ENCODE results near the gene RNF111.
"Not testable (repeated sequence)": the region's sequence is repeated elsewhere in the genome, so short reads cannot be mapped to it uniquely, and the experiment has no call there.

Gene RNF111

GRCh38 chr15:59059076-59059597 lies 71.7 kb downstream of the RNF111 start:
- DNase-seq (ENCODE audit: low read depth in 2 of 2) = no peak

- DNase-seq (ENCODE audit: low read depth in 2 of 2) = no peak
Observed at GRCh38 chr15:59060348-59060747, 72.9 kb downstream of the RNF111 start.

GRCh38 chr15:59063042-59063441 lies 75.6 kb downstream of the RNF111 start:
- no peak for DNase-seq (ENCODE audit: low read depth in 2 of 2)

GRCh38 chr15:59069430-59069829 lies 82.0 kb downstream of the RNF111 start:
- DNase-seq (ENCODE audit: low read depth in 2 of 2) = no peak

GRCh38 chr15:59074607-59075006 lies 87.1 kb downstream of the RNF111 start:
- no peak for DNase-seq (ENCODE audit: low read depth in 2 of 2)

- DNase-seq (ENCODE audit: low read depth in 2 of 2) = no peak
Observed at GRCh38 chr15:59087731-59088130, 100.3 kb downstream of the RNF111 start.

- DNase-seq (ENCODE audit: low read depth in 2 of 2) = no peak
Observed at GRCh38 chr15:59094077-59094476, 106.6 kb downstream of the RNF111 start.

- no peak for DNase-seq (ENCODE audit: low read depth in 2 of 2)
Observed at GRCh38 chr15:59096429-59096828, 109.0 kb downstream of the RNF111 start.

- DNase-seq (ENCODE audit: low read depth in 2 of 2) = no peak
Observed at GRCh38 chr15:59099162-59099685, 111.8 kb downstream of the RNF111 start.

GRCh38 chr15:59104602-59104911 lies 117.1 kb downstream of the RNF111 start:
- DNase-seq (ENCODE audit: low read depth in 2 of 2) = peak in 1 of 2 donors; percentile 1

GRCh38 chr15:59104912-59105732 lies 117.7 kb downstream of the RNF111 start, which contains the start of gene CCNB2:
CCNB2 (plus strand) TSS chr15:59105146; CDS start chr15:59105269, 123 bp downstream.
- peak; percentile 48 for DNase-seq (ENCODE audit: low read depth in 2 of 2)

- no peak for DNase-seq (ENCODE audit: low read depth in 2 of 2)
Observed at GRCh38 chr15:59105854-59106253, 118.4 kb downstream of the RNF111 start.

GRCh38 chr15:59111251-59111650 lies 123.8 kb downstream of the RNF111 start:
- DNase-seq (ENCODE audit: low read depth in 2 of 2) = no peak

GRCh38 chr15:59115047-59115446 lies 127.6 kb downstream of the RNF111 start:
- no peak for DNase-seq (ENCODE audit: low read depth in 2 of 2)

GRCh38 chr15:59116141-59116540 lies 128.7 kb downstream of the RNF111 start:
- no peak for DNase-seq (ENCODE audit: low read depth in 2 of 2)

GRCh38 chr15:59116771-59117170 lies 129.3 kb downstream of the RNF111 start:
- DNase-seq (ENCODE audit: low read depth in 2 of 2) = no peak

GRCh38 chr15:59119625-59120024 lies 132.2 kb downstream of the RNF111 start:
- no peak for DNase-seq (ENCODE audit: low read depth in 2 of 2)

GRCh38 chr15:59120937-59121336 lies 133.5 kb downstream of the RNF111 start:
- DNase-seq (ENCODE audit: low read depth in 2 of 2) = no peak

GRCh38 chr15:59124261-59124660 lies 136.8 kb downstream of the RNF111 start:
- DNase-seq (ENCODE audit: low read depth in 2 of 2) = no peak

GRCh38 chr15:59125683-59126082 lies 138.2 kb downstream of the RNF111 start:
- DNase-seq (ENCODE audit: low read depth in 2 of 2) = not testable (repeated sequence)

- DNase-seq (ENCODE audit: low read depth in 2 of 2) = not testable (repeated sequence)
Observed at GRCh38 chr15:59127255-59127654, 139.8 kb downstream of the RNF111 start.

- no peak for DNase-seq (ENCODE audit: low read depth in 2 of 2)
Observed at GRCh38 chr15:59131456-59131855, 144.0 kb downstream of the RNF111 start.

- no peak for DNase-seq (ENCODE audit: low read depth in 2 of 2)
Observed at GRCh38 chr15:59131969-59132562, 144.6 kb downstream of the RNF111 start.

All from stimulated activated CD4-positive, alpha-beta T cell treated with anti-CD3 and anti-CD28 coated beads, Interleukin-1b, Interleukin-23, amount 100 ng/mL, for 1 hour (primary cell).